ENCODE data around the gene CAMSAP2.

The CAMSAP2 gene

GRCh38 chr1:200874694-200875093, 136.0 kb downstream of the CAMSAP2 start:
- H3K27me3 ChIP-seq (ENCODE audit: insufficient read depth, low read length) = no peaks in the 10 kb centered on the region

GRCh38 chr1:200875416-200875815, 136.7 kb downstream of the CAMSAP2 start:
- H3K4me1 ChIP-seq (ENCODE audit: insufficient read depth, low read length, severe bottlenecking) = no peaks in the 10 kb centered on the region
- H3K27me3 ChIP-seq (ENCODE audit: insufficient read depth, low read length) = peaks cover 6% of the 10 kb centered on the region

More at GRCh38 chr1:200874694-200875093, 136.0 kb downstream of the CAMSAP2 start:
- Histone ChIP-seq H2AFZ (ENCODE audit: low read length) (no peak overlapping the region), H4K20me1 (ENCODE audit: insufficient read depth, low read length) (no peaks in the 10 kb centered on the region), H3K4me1 (ENCODE audit: insufficient read depth, low read length, severe bottlenecking) (no peaks in the 10 kb centered on the region), H3K9ac (ENCODE audit: low read length) (no peak overlapping the region), H3K36me3 (ENCODE audit: insufficient read depth, low read length) (no peaks in the 10 kb centered on the region), H3K27ac (ENCODE audit: low read depth, low read length, poor library complexity, severe bottlenecking) (no peak overlapping the region), H3K4me2 (ENCODE audit: low read length) (no peak overlapping the region), H3K9me2 (ENCODE audit: low read depth, low read length) (no peaks in the 10 kb centered on the region), H3K4me3 (ENCODE audit: low read depth, low read length, poor library complexity, severe bottlenecking) (no peak overlapping the region), H3F3A (ENCODE audit: insufficient read depth, low read length) (no peaks in the 10 kb centered on the region), H3K9me3 (ENCODE audit: low read length) (no peaks in the 10 kb centered on the region), H3K79me2 (ENCODE audit: insufficient read depth, low read length) (no peaks in the 10 kb centered on the region)
- TF ChIP-seq EZH2 (IDR thresholded peaks at IDR 0.05; ENCODE audit: borderline replicate concordance, low read length) (no peak), CTCF (IDR thresholded peaks at IDR 0.05; ENCODE audit: low read length) (no peak)

GRCh38 chr1:200877010-200877409, 138.3 kb downstream of the CAMSAP2 start:
- no peaks in the 10 kb centered on the region for H3K9me3 ChIP-seq (ENCODE audit: low read length)
- no peaks in the 10 kb centered on the region for H3K9me2 ChIP-seq (ENCODE audit: low read depth, low read length)
- H3F3A ChIP-seq (ENCODE audit: insufficient read depth, low read length) = no peaks in the 10 kb centered on the region
- H3K4me1 ChIP-seq (ENCODE audit: insufficient read depth, low read length, severe bottlenecking) = no peaks in the 10 kb centered on the region
- peaks cover 7% of the 10 kb centered on the region for H3K27me3 ChIP-seq (ENCODE audit: insufficient read depth, low read length)
- no peak overlapping the region for H3K4me3 ChIP-seq (ENCODE audit: low read depth, low read length, poor library complexity, severe bottlenecking)
- H2AFZ ChIP-seq (ENCODE audit: low read length) = no peak overlapping the region
- no peak overlapping the region for H3K9ac ChIP-seq (ENCODE audit: low read length)
- H3K27ac ChIP-seq (ENCODE audit: low read depth, low read length, poor library complexity, severe bottlenecking) = no peak overlapping the region
- H3K36me3 ChIP-seq (ENCODE audit: insufficient read depth, low read length) = no peaks in the 10 kb centered on the region
- no peaks in the 10 kb centered on the region for H4K20me1 ChIP-seq (ENCODE audit: insufficient read depth, low read length)
- no peak for TF ChIP-seq EZH2 (IDR thresholded peaks at IDR 0.05; ENCODE audit: borderline replicate concordance, low read length)
- no peak for TF ChIP-seq CTCF (IDR thresholded peaks at IDR 0.05; ENCODE audit: low read length)
- H3K4me2 ChIP-seq (ENCODE audit: low read length) = no peak overlapping the region
- H3K79me2 ChIP-seq (ENCODE audit: insufficient read depth, low read length) = no peaks in the 10 kb centered on the region

More at GRCh38 chr1:200875416-200875815, 136.7 kb downstream of the CAMSAP2 start:
- Histone ChIP-seq H3K9me2 (ENCODE audit: low read depth, low read length) (no peaks in the 10 kb centered on the region), H2AFZ (ENCODE audit: low read length) (no peak overlapping the region), H3F3A (ENCODE audit: insufficient read depth, low read length) (no peaks in the 10 kb centered on the region), H4K20me1 (ENCODE audit: insufficient read depth, low read length) (no peaks in the 10 kb centered on the region), H3K4me2 (ENCODE audit: low read length) (no peak overlapping the region), H3K4me3 (ENCODE audit: low read depth, low read length, poor library complexity, severe bottlenecking) (no peak overlapping the region), H3K36me3 (ENCODE audit: insufficient read depth, low read length) (no peaks in the 10 kb centered on the region), H3K9ac (ENCODE audit: low read length) (no peak overlapping the region), H3K27ac (ENCODE audit: low read depth, low read length, poor library complexity, severe bottlenecking) (no peak overlapping the region), H3K9me3 (ENCODE audit: low read length) (no peaks in the 10 kb centered on the region), H3K79me2 (ENCODE audit: insufficient read depth, low read length) (no peaks in the 10 kb centered on the region)
- TF ChIP-seq EZH2 (IDR thresholded peaks at IDR 0.05; ENCODE audit: borderline replicate concordance, low read length) (no peak), CTCF (IDR thresholded peaks at IDR 0.05; ENCODE audit: low read length) (no peak)
